H9 (cell line): ENCODE measurements around the gene NEK11. TPM values are rescaled to one million over a fixed set of nuclear protein-coding genes. Genes with fewer than 3 reads are reported as not detected.

Experiments used
- DNase-seq: peaks from one replicate; pipeline ENCODE4 v3.0.0-alpha.2; 2017
- H2AFZ ChIP-seq: one replicate; pipeline ENCODE4 v1.6.1; 2013; ENCODE audit warnings: mild to moderate bottlenecking, low read length, control low read depth, moderate library complexity
- H2AK5ac ChIP-seq: 2 replicates; pipeline ENCODE4 v1.6.1; 2013; ENCODE audit warnings: low read length, control low read depth, mixed read lengths; ENCODE audit not compliant: insufficient read length
- H2BK120ac ChIP-seq: one replicate; pipeline ENCODE4 v1.6.1; 2013; ENCODE audit warnings: low read depth, mild to moderate bottlenecking, low read length, control low read depth, inconsistent platforms; ENCODE audit not compliant: poor library complexity, severe bottlenecking
- H2BK12ac ChIP-seq: 2 replicates; pipeline ENCODE4 v1.6.1; 2013; ENCODE audit warnings: low read length, control low read depth, mixed read lengths, low read depth; ENCODE audit not compliant: insufficient read length
- H2BK15ac ChIP-seq: 2 replicates; pipeline ENCODE4 v1.6.1; 2013; ENCODE audit warnings: low read depth, low read length, control low read depth
- H2BK20ac ChIP-seq: one replicate; pipeline ENCODE4 v1.6.1; 2013; ENCODE audit warnings: low read depth, mild to moderate bottlenecking, low read length, control low read depth, inconsistent platforms; ENCODE audit not compliant: poor library complexity, severe bottlenecking
- H2BK5ac ChIP-seq: 2 replicates; pipeline ENCODE4 v1.6.1; 2013; ENCODE audit warnings: low read length, control low read depth, mixed read lengths; ENCODE audit not compliant: insufficient read length
- H3K14ac ChIP-seq: 2 replicates; pipeline ENCODE4 v1.6.1; 2013; ENCODE audit warnings: low read length, control low read depth; ENCODE audit not compliant: insufficient read depth
- H3K18ac ChIP-seq: 2 replicates; pipeline ENCODE4 v1.6.1; 2013; ENCODE audit warnings: low read depth, mild to moderate bottlenecking, mixed read lengths, low read length, control low read depth; ENCODE audit not compliant: insufficient read length
- H3K23ac ChIP-seq: 2 replicates; pipeline ENCODE4 v1.6.1; 2013; ENCODE audit warnings: low read length, control low read depth, mixed read lengths, low read depth; ENCODE audit not compliant: insufficient read length
- H3K23me2 ChIP-seq: 2 replicates; pipeline ENCODE4 v1.6.1; 2013; ENCODE audit warnings: low read depth, mild to moderate bottlenecking, mixed read lengths, low read length, control low read depth; ENCODE audit not compliant: insufficient read length, poor library complexity, severe bottlenecking
- H3K27ac ChIP-seq: 2 replicates; pipeline ENCODE4 v1.5.1; 2013; ENCODE audit warnings: low read length, control low read depth, mixed read lengths, low read depth; ENCODE audit not compliant: insufficient read length
- H3K27me3 ChIP-seq: 2 replicates; pipeline ENCODE4 v1.6.1; 2013; ENCODE audit warnings: low read length, control low read depth, inconsistent platforms; ENCODE audit not compliant: insufficient read depth
- H3K4ac ChIP-seq: 2 replicates; pipeline ENCODE4 v1.6.1; 2013; ENCODE audit warnings: low read depth, mild to moderate bottlenecking, control low read depth, inconsistent platforms, low read length, moderate library complexity
- H3K4me1 ChIP-seq: 2 replicates; pipeline ENCODE4 v1.6.1; 2013; ENCODE audit warnings: low read length, control low read depth, inconsistent platforms; ENCODE audit not compliant: insufficient read depth
- H3K4me2 ChIP-seq: 2 replicates; pipeline ENCODE4 v1.6.1; 2013; ENCODE audit warnings: low read length, control low read depth, mixed read lengths; ENCODE audit not compliant: insufficient read length, insufficient read depth
- H3K56ac ChIP-seq: 2 replicates; pipeline ENCODE4 v1.6.1; 2013; ENCODE audit warnings: low read depth, mild to moderate bottlenecking, mixed read lengths, low read length, control low read depth; ENCODE audit not compliant: insufficient read length
- H3K79me1 ChIP-seq: 2 replicates; pipeline ENCODE4 v1.6.1; 2013; ENCODE audit warnings: low read depth, mild to moderate bottlenecking, moderate library complexity, low read length, control low read depth, inconsistent platforms; ENCODE audit not compliant: insufficient read depth, poor library complexity, severe bottlenecking
- H3K79me2 ChIP-seq: 2 replicates; pipeline ENCODE4 v1.6.1; 2013; ENCODE audit warnings: low read length, control low read depth, inconsistent platforms; ENCODE audit not compliant: insufficient read depth
- H3K9ac ChIP-seq: 2 replicates; pipeline ENCODE4 v1.6.1; 2013; ENCODE audit warnings: low read length, control low read depth, mixed read lengths; ENCODE audit not compliant: insufficient read length; ENCODE audit errors: extremely low read depth
- H3K9me3 ChIP-seq: one replicate; pipeline ENCODE4 v1.6.1; 2013; ENCODE audit warnings: low read depth, low read length, inconsistent platforms; ENCODE audit not compliant: control insufficient read depth
- H3T11ph ChIP-seq: one replicate; pipeline ENCODE4 v1.6.1; 2013; ENCODE audit warnings: mild to moderate bottlenecking, low read length, control low read depth, inconsistent platforms
- H4K20me1 ChIP-seq: one replicate; pipeline ENCODE4 v1.6.1; 2013; ENCODE audit not compliant: control insufficient read depth, insufficient read length, insufficient read depth
- H4K5ac ChIP-seq: 2 replicates; pipeline ENCODE4 v1.6.1; 2013; ENCODE audit warnings: low read depth, mild to moderate bottlenecking, mixed read lengths, low read length, control low read depth; ENCODE audit not compliant: insufficient read length
- H4K8ac ChIP-seq: replicated peaks from 2 replicates; pipeline ENCODE4 v1.6.1; 2013; ENCODE audit warnings: low read length, control low read depth, mixed read lengths, low read depth; ENCODE audit not compliant: insufficient read length
- H4K91ac ChIP-seq: 2 replicates; pipeline ENCODE4 v1.6.1; 2013; ENCODE audit warnings: low read depth, mild to moderate bottlenecking, moderate library complexity, mixed read lengths, low read length, control low read depth; ENCODE audit not compliant: insufficient read length
- H3K27ac Mint-ChIP-seq, 3 experiments: 2 replicates in 2 of 3; 3 replicates in 1 of 3; pipeline ENCODE4 v1.8.0; 2020 to 2021; ENCODE audit warnings: mixed read lengths in 3 of 3, mild to moderate bottlenecking in 1 of 3, moderate library complexity in 1 of 3
- H3K27me3 Mint-ChIP-seq: 2 replicates; pipeline ENCODE4 v1.8.0; 2021; ENCODE audit warnings: low read depth, mild to moderate bottlenecking, moderate library complexity, mixed read lengths
- H3K36me3 Mint-ChIP-seq, 3 experiments: 2 replicates in 2 of 3; 3 replicates in 1 of 3; pipeline ENCODE4 v1.8.0; 2020 to 2021; ENCODE audit warnings: low read depth in 3 of 3, mixed read lengths in 3 of 3; ENCODE audit not compliant: insufficient read depth in 1 of 3
- H3K4me1 Mint-ChIP-seq, 2 experiments: 2 replicates each; pipeline ENCODE4 v1.8.0; 2020; ENCODE audit warnings: mixed read lengths in 2 of 2
- H3K4me3 Mint-ChIP-seq, 2 experiments: 2 replicates in 1 of 2; 3 replicates in 1 of 2; pipeline ENCODE4 v1.8.0; 2020 to 2021; ENCODE audit warnings: mild to moderate bottlenecking in 2 of 2, mixed read lengths in 2 of 2, moderate library complexity in 1 of 2
- H3K9me3 Mint-ChIP-seq, 2 experiments: 2 replicates in 1 of 2; 3 replicates in 1 of 2; pipeline ENCODE4 v1.8.0; 2020; ENCODE audit warnings: mild to moderate bottlenecking in 2 of 2, mixed read lengths in 2 of 2, moderate library complexity in 1 of 2
- CTCF ChIP-seq: fragments of 200-600 bp; sonication (generic); conservative IDR thresholded peaks from 3 replicates; pipeline ENCODE4 v1.8.0; 2021; ENCODE audit warnings: antibody characterized with exemption, mild to moderate bottlenecking
- WGBS: extraction: QIAGEN DNeasy Blood & Tissue Kit; methylation state at CpG from one replicate; pipeline ENCODE4 v1.1.7; 2013; ENCODE audit warnings: missing lambda C conversion rate, low lambda C conversion rate, mixed read lengths; ENCODE audit not compliant: insufficient read length; ENCODE audit errors: extremely low coverage; 5-methylcytosine and 5-hydroxymethylcytosine counted together
- total RNA-seq: library from RNA; stranded (reverse); gene quantifications from 2 replicates; pipeline ENCODE4 v1.2.1, GENCODE V29; 2021

NEK11 gene
- total RNA-seq, 1 experiment from 2014 or later: 2.5 TPM

- H3K9me3 Mint-ChIP-seq: peaks cover 7 to 16% of the 10 kb centered on the region in 2 experiments; a peak in 4 of 5 replicates
- Histone ChIP-seq H2BK20ac (no peak overlapping the region), H2AK5ac (no peak overlapping the region), H3K9ac (no peak overlapping the region), H3K14ac (no peak overlapping the region), H3K23ac (no peak overlapping the region), H4K91ac (no peak overlapping the region), H3K4me1 (no peaks in the 10 kb centered on the region), H3K9me3 (no peaks in the 10 kb centered on the region), H3K79me1 (no peaks in the 10 kb centered on the region), H3K18ac (peak overlapping the region; percentile 53), H2AFZ (no peak overlapping the region), H3T11ph (no peak overlapping the region), H2BK12ac (no peak overlapping the region), H3K56ac (no peak overlapping the region), H3K79me2 (no peaks in the 10 kb centered on the region), H3K4ac (no peak overlapping the region), H4K5ac (no peak overlapping the region), H3K23me2 (no peaks in the 10 kb centered on the region), H2BK15ac (no peak overlapping the region), H3K27me3 (no peaks in the 10 kb centered on the region), H4K20me1 (no peaks in the 10 kb centered on the region), H3K4me2 (no peak overlapping the region), H2BK120ac (no peak overlapping the region), H4K8ac (no peak overlapping the region), H3K27ac (no peak overlapping the region), H2BK5ac (no peak overlapping the region)
- H3K4me1 Mint-ChIP-seq: peaks cover 4 to 8% of the 10 kb centered on the region in 2 experiments; a peak in 2 of 4 replicates
- no peak for DNase-seq
- TF ChIP-seq CTCF: no peak
- H3K36me3 Mint-ChIP-seq: peaks cover 0 to 20% (median 15%) of the 10 kb centered on the region in 3 experiments; a peak in 5 of 7 replicates
- WGBS: no CpG with 5 or more reads among the region's 7 CpGs
- H3K27ac Mint-ChIP-seq: peak overlapping the region in 1 of 3 experiments; percentile 82; a peak in 3 of 7 replicates
- no peak overlapping the region for H3K4me3 Mint-ChIP-seq
- H3K27me3 Mint-ChIP-seq: peaks cover 4% of the 10 kb centered on the region; the same call in 1 of the 2 replicates
Measured at GRCh38 chr3:131048030-131048429, 21.4 kb downstream of the NEK11 start.
